Stimulated activated CD4-positive, alpha-beta T cell treated with anti-CD3 and anti-CD28 coated beads, Interleukin-2, amount 100 ng/mL, for 24 hours (primary cell): ENCODE measurements around the gene GREB1.

Source experiments
- DNase-seq, 2 donors: peaks; one replicate each; pipeline ENCODE4 v3.0.0-alpha.2; 2020

The GREB1 gene

DNA sequence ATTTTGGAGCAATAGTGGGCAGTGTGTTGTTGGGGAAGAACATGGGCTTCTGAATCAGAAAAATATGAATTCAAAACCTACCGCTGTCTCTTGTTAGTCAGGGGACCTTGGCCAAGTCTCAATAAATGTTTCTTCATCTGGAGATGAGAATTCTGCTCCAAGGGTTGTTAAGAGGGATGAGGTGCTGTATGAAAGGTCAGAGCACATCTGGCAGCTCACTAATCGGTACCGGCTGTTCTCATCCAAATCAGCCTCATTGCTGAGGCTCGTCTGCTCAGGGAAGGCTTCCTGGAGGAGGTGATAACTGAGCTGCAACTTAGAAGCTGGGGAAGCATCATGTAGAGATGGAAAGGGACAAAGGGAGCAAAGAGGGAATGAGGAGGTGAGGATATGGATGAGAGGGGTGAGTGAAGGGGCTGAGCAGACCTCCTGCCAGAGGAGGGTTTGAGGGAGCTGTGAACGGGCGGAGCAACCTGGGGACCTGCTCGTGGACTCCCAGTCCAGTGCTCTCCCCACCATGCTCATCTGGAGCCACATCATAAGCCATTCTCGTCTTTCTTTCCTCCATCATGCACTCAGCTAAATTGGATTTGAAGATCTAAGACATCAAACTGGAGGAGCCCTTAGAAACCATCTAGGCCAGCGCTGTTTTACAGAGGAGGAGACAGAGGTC is 47.4 kb downstream of the GREB1 start:
- DNase-seq = no peak

DNA sequence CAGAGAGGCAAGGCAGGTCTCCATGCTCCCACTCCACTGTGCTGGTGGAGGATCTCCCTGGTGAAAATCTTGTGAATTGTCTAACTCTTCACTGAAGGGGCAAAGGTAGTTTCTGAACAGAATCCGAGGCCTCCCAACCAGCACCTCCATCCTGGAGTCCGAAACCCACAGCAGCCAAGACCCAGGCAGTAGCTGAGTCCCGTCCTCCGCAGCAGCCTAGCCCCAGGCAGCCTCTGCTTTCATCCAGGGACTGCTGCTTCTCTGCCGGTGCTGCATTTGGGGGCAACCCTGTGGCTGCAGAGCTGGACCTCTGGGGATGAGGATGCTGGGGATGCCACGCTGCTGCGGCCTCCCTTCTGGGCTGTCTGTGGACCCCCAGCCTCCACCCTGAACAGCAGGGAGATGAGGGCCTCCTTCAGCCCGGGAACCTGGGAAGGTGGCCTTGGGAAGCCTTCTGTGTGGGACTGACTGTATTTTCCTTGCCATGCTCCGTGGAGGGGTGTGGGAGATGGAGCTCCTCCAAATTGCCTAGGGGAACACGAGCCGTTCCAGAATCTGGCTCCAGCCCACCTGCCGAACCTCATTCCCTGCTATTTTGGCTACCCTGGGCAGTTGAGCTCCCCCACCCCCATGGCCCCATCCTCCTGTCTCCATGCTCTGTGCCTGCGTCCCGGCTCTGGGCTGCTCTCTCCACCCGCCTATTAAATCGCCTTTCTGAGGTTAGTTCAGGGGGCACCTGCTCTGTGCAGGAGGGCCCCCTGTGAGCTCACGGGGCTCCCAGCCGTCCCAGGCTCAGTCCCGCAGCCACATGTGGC is 48.2 kb downstream of the GREB1 start:
- DNase-seq = no peak

DNA sequence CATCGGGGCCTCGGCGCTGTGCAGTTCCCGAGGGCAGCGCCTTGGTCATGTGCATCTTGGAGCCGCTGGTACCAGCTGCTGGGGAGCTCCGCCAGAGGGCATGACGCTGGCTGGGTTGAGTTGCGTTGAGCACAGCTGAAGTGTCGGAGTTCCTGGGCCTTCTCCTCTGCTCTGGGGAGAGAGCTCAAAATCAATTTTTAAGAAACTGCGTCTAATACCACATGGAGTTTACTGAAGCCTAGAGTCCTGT is 48.7 kb downstream of the GREB1 start:
- no peak for DNase-seq

DNA sequence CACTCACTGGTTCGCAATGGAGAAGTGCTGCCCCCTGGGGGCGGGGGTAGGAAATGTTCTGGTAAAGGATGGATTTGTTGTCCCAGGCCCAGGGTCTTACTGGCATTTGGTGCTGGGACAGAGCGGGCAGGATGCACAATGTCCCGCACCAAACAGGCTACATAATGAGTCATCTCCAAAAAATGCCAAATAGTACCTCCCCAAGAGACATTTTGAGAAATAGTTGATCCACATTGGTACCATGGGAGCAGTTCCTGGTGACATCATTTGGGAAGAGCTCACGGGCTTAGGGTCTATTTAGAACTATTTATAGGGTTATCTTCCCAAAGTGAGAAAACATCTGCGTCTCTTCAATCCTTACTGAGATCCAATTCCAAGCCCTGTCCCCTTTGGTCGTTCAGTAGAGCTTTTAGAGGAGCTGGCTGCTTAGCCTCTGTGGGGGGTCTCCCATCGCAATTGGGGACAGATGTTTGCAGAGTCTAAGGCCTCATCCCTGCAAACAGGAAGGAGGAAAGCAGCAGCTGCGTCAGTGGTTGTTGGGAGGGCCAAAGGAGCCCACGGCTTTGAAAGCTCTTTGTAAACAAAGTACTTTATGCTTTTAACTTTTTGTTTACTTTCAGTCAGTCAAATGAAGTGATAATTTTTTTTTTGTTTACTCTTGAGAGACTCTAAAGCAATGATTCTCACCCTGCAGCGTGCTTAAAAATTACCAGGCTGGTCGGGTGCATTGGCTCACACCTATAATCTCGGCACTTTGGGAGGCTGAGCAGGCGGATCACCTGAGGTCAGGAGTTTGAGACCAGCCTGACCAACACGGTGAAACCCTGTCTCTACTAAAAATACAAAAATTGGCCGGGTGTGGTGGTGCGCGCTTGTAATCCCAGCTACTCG is 49.3 kb downstream of the GREB1 start:
- peak; percentile 71 to 78 for DNase-seq

DNA sequence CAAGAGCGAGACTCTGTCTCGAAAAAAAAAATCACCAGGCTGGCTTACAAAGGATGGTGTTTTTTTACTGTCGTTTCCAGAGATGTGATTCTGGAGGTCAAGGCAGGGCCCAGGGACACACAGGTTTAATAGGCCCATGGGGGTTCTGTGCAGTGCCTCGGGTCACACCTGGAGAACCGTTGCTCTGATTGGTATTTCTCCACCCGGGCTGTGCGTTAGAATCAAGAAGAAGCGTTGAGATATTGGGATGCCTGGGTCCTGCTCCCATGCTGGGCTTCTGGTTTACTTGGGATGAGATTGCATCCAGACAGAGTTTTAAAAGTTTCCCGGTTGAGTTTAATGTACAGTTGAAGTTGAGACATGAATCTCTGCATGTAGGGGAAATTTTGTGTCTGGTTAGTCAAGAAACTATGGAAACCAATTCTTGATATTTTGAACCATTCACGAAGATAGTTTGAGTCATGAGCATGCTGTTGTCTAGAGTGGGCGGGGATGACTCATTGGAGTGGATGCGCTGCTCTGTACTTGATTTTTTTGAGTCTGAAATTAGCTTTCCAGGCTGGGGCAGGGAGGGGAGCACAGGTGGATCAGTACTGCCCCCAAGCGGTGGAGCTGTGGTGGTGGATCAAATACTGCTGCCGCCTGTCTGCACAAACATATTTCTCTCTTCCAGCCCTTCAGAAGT is 50.1 kb downstream of the GREB1 start:
- peak; percentile 90 to 95 for DNase-seq

DNA sequence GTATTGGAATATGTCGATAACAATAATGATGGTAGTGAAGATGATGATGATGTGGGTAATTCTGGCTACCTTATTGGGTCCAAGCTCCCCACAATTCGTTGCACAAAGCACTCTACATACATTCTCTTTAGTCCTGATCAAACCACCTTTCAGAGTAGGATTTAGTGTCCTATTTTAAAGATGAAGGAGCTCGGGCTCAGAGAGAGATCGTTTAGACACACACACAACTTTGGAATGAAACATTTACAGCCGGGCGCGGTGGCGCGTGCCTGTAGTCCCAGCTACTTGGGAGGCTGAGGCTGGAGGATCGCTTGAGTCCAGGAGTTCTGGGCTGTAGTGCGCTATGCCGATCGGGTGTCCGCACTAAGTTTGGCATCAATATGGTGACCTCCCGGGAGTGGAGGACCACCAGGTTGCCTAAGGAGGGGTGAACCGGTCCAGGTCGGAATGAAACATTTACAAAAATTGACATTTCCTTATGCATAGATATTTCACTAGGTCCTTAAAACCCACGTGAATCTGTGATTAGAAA is 50.7 kb downstream of the GREB1 start:
- DNase-seq = no peak

DNA sequence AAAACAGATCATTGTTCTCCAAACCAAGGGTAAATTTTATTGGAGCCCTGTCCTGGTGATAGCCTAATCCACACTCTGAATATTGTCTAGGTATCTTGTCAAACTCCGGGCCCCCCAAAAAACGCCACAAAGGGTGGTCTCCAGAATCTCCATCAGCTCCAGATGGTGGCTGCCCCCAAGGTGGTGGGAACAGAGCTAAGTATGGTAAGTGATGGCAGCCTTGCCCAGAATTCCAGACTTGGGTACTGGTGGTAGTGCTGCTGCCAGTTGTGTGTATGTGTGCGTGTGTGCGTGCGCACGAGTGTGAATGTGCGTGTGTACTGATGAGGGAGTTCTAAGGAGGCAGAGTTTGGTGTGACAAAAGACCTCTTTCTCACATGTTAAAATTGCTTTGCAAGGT is 51.2 kb downstream of the GREB1 start:
- DNase-seq = no peak

DNA sequence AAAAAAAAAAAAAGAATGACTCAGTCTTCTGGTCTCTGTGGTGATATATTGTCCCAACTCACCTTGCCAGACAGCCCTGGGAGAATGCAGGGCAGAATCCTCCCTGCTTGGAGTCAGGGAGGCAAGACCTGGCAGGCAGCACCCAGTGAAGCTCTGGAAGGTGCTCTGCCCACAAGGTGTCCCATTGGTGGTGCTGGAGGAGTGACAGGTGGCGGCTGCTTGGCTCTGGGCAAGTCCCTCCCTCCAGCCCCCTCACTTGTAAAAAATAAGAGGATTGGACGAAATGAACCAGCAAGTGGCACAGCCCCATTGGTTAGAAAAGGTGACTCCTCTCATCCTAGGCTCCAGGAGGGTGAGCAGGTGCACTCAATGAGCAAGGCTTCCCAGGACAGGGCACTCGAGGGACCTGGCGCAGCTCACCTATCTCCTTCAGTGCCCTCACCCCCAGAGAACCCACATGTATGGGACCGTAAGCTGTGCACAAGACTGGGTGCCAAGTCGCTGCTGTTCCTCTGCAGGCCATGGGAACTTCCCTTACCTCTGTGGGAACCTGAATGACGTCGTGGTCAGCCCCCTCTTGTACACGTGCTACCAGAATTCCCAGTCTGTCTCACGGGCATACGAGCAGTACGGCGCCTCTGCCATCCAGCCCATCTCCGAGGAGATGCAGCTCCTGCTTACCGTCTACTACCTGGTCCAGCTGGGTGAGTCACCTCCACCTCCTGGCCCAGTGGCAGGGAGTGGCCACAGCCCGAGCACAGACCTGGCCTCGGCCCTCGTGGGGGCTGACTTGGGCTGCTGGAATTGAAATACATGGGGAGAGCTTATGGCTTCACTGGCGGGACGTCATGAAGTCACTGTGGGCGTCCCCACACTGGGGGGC is 54.6 kb downstream of the GREB1 start:
- DNase-seq = no peak

DNA sequence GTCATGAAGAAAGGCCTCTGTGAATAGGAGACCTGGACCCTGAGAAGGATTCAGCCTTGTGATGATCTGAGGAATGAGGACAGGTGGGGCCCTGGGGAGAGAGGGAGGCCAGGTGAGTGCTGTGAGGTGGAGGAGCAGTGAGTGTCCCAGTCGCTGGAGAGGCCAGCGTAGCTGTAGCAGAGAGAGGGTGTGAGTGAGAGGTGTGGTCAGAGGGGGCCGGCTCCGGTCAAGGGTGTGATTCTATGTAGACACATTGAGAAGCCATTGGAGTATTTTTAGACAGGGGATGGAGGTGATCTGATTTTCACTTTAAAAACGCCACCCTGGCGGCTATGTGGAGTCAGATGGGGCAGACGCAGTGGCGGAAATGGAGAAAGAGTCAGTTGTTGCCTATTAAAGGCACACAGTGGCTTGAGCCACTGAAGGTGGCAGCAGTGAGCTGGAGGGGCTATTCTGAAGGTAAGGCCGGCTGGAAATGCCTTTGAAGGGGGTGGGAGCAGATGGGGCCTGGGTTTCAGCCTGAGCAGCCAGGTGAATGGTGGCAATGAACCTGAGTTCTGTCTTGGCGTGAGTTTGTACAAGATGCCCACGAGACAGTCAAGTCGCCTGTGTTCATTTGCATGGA is 55.6 kb downstream of the GREB1 start:
- no peak for DNase-seq

DNA sequence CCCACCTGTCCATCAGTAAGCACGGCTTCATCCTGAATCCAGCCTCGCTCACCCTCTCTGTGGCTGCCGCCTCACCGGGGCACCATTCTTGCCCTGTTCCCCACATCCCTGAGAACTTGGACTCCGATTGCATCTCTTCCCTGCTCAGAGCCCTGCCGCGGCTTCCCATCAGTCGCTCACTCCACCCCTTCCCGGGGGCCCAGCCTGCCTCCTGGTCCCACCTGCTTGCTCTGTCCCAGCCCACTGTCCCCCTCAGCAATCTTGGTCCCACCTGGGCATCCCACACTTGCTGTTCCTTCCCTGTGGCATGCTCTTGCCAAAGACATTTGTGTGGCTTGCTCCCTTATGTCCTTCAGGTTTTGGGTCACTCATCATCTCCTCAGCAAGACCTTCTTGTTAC is 56.3 kb downstream of the GREB1 start:
- no peak for DNase-seq

DNA sequence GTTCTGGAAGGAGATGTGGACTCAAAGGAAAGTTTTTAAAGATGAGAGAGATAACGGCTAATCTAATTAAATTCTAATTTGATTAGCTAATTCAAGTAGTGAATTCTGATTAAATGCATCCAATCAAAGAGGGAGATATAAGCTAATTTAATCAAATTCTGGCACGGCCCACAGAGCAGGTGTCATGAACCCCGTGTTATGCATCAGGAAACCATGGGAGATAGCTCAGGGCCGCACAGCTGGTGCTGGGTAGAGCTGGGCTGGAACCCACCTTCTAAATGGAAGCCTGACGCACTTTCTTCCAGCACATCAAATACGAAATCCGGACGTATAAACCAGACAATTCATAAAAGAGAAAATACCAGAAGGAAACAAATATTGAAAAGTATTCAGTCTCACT is 57.2 kb downstream of the GREB1 start:
- DNase-seq = no peak

DNA sequence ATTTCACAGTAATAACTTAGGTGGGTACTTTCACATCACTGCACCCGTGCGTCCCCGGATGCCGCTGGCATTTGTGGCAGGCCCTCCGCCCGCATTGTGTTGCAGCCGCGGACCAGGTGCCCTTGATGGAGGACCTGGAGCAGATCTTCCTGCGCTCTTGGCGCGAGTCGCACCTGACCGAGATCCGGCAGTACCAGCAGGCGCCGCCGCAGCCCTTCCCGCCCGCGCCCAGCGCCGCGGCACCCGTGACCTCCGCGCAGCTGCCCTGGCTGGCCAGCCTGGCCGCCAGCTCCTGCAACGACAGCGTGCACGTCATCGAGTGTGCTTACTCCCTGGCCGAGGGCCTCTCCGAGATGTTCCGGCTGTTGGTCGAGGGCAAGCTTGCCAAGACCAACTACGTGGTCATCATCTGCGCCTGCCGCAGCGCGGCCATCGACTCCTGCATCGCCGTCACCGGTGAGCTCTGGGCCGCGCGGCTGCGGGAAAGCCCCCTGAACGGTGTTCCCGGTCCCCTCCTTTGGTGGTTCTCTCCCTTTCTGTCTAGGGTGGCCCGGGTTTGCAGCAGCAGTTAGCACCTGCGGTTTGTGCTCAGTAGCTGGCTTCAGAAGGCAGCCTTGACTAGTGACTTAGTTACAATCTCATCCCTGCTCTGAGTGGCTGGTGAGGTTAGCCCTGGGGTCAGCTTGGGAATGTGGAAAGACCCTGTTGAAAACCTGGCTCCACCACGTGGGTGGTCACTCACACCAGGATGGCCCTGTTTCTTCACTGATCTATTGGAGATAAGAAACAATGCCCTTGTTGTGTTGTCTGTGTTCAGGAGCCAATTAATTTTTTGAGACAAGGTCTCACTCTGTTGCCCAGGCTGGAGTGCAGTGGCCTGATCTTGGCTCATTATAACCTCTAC is 59.1 kb downstream of the GREB1 start:
- no peak for DNase-seq

DNA sequence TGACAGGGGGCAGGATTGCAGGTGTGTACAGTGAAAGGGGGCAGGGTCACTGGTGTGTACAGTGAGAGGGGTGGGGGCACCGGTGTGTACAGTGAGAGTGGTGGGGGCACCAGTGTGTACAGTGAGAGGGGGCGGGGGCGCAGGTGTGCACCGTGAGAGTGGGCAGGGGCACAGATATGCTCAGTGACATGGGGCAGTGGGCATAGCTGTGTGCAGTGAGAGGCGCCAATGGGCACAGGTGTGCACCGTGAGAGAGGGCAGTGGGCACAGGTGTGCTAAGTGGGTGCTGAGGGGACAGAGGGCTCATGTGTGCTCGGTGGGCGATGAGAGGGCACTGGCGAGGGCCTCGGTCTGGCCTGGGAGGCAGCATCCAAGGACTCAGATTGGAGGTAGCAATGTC is 63.0 kb downstream of the GREB1 start:
- no peak for DNase-seq

DNA sequence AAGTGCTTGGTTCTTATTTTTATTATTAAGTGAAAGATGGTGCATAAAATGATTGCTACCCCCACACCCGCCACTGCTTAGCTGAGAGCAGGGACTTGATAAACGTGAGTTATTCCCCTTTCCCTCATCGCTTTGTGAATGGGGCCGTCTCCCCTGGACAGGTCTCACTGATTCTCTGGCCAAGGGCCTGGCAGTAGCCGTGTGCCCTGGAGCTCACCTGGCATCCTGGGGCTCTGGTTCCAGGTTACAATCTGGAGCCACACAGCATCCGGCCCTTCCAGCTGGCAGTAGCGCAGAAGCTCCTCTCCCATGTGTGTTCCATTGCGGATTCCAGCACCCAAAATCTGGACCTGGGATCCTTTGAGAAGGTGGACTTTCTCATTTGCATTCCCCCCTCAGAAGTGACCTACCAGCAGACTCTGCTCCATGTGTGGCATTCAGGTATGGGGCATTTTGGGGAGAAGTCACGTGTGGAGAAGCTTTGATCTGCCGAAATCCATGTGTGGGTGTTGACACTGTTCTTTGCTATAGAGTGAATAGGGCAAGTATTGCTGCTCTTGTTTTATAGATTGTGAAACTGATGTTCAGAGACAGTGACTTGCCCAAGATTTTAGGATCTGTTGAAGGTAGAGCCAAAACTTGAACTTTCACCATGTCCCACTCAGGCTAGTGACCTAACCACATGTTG is 63.8 kb downstream of the GREB1 start:
- no peak for DNase-seq

DNA sequence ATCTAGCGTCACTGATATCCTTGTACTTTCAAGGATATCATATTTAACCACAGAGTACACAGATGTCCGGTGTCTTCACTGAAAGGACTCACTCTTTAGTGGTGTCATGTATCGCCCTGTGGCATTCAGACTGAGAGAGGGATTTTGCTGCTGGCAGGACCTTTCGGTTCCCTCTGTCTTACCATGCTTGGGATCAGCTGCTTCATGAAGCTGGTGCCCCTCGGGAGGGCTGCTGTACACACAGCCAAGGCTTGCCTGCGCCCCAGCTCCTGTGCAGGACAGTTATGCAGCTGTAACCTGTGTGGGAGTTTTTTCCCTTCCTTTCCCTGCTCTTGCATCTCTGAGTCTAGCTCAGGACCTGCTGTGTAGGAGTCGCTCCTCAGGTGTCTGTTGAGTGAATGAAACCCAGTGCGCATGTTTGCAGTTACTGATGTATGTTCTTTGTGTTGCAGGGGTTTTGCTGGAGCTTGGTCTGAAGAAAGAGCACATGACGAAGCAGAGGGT is 64.4 kb downstream of the GREB1 start:
- no peak for DNase-seq

DNA sequence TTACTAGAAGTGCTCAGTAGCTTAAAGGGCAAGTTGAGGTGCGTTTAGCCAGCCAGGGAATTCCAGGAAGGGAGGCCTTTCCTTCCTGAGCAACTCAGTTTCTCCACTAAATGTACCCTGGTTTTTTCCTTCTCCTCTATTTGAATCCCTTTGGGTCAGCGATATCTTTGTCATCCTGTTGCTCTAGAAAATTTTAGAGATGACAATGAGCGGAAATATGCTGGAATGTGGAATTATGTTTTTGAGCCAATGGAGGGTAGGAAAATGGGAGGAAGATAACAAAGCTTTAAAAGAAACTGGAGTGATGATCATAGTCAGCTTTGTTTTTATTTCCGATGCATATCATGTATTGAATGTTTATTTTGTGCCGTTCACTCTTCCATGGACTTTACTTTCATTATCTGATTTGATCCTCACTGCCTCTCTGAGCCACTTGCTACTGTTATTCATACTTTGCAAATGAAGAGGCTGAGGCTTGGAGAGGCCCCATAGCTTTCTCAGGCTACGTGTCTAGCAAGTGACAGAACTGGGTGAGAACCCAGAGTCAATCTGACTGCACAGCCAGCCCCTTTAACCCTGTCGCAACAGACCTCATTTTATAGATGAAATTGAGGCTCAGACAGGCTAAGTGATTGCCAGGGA is 68.8 kb downstream of the GREB1 start:
- DNase-seq = no peak

DNA sequence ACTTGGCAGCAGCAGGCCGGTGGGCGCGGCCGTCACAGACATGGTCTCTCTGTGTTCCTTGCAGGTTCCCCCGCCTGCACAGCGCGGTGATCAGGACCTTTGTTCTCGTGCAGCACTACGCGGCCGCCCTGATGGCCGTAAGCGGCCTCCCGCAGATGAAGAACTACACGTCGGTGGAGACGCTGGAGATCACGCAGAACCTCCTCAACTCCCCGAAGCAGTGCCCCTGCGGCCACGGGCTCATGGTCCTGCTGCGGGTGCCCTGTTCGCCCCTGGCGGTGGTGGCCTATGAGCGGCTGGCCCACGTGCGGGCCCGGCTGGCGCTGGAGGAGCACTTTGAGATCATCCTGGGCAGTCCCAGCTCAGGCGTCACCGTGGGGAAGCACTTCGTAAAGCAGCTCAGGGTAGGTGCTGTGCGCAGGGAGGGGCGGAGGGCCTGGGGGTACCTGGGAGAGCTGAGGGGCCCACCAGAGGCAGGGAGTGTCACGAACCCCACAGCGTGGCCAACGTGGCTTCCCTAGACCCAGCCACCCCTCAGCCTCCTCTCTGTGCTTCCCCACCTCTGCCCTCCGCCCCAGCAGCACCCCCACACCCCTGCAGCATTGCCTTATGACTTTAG is 76.9 kb downstream of the GREB1 start:
- DNase-seq = no peak

DNA sequence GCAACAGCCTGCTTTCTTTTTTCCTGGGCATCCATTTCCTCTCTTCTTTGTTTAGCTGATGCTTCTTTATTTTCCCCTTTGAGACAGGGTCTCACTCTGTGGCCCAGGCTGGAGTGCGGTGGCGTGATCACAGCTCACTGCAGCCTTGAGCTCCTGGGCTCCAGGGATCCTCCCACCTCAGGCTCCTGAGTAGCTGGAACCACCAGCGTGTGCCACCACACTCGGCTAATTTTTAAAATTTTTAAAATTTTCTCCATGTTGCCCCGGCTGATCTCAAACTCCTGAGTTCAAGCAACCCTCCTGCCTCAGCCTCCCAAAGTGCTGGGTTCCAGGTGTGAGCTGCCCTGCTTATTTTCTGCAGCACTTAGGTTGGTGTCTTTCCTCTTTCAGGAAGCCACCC is 77.4 kb downstream of the GREB1 start:
- no peak for DNase-seq
